Activated T-helper 1 cell treated with anti-CD3 and anti-CD28 coated beads, Interleukin-12 subunit alpha, Interleukin-12 subunit beta, Interleukin-2, Interleukin-4 antibody, amounts not matched to agents 30 ng/mL and 10 ng/mL and 1 ng/mL, durations not matched to agents 14 hours and 24 hours and 36 hours (primary cell): Measurements from ENCODE around the gene SDHD. TPM values are rescaled to one million over a fixed set of nuclear protein-coding genes. Genes with fewer than 3 reads are reported as not detected.
"Not testable (repeated sequence)": the region's sequence is repeated elsewhere in the genome, so short reads cannot be mapped to it uniquely, and the experiment has no call there.

Experiments used
- DNase-seq: peaks from one replicate; pipeline ENCODE4 v3.0.0; 2021; ENCODE audit warnings: low spot score
- H3K27ac Mint-ChIP-seq: one replicate; pipeline ENCODE4 v1.8.0; 2021; ENCODE audit warnings: mild to moderate bottlenecking, mixed read lengths
- H3K27me3 Mint-ChIP-seq: one replicate; pipeline ENCODE4 v1.8.0; 2022; ENCODE audit warnings: mild to moderate bottlenecking, moderate library complexity, mixed read lengths; ENCODE audit not compliant: insufficient read depth
- H3K36me3 Mint-ChIP-seq: one replicate; pipeline ENCODE4 v1.8.0; 2021; ENCODE audit warnings: low read depth, mixed read lengths
- H3K4me1 Mint-ChIP-seq: one replicate; pipeline ENCODE4 v1.8.0; 2021; ENCODE audit warnings: low read depth, mixed read lengths
- H3K4me3 Mint-ChIP-seq: one replicate; pipeline ENCODE4 v1.8.0; 2021; ENCODE audit warnings: mild to moderate bottlenecking, moderate library complexity, mixed read lengths
- H3K9me3 Mint-ChIP-seq: one replicate; pipeline ENCODE4 v1.8.0; 2021; ENCODE audit warnings: mixed read lengths
- intact Hi-C: fragments of 100-400 bp; cut with micrococcal nuclease; formaldehyde crosslinking; loops from one replicate; pipeline ENCODE4 v1.15.1; 2024
- total RNA-seq: library from RNA; stranded (reverse); gene quantifications from 2 replicates; pipeline ENCODE4 v1.2.3, GENCODE V29; 2022

Gene SDHD
- total RNA-seq = 95.4 and 98.0 TPM in 2 replicates

- Mint-ChIP-seq H3K4me1 (peaks cover 66% of the 10 kb centered on the region), H3K9me3 (no peaks in the 10 kb centered on the region), H3K36me3 (peaks cover 76% of the 10 kb centered on the region), H3K27ac (peak within 1 kb of the TSS; percentile 96), H3K27me3 (no peaks in the 10 kb centered on the region), H3K4me3 (peak within 1 kb of the TSS; percentile 99)
- intact Hi-C loops = loop anchor here (1.0 to 5.0 kb wide), 11 partner anchors 12 to 1228 kb away; partner anchors contain the start of genes ALG9, CFAP68, DLAT and FDXACB1
- DNase-seq = peak; percentile 96
Measured at GRCh38 chr11:112086422-112087191, at the start of gene SDHD, which contains the start of gene TIMM8B. TSS of gene SDHD (plus strand) at chr11:112086873. CDS start at chr11:112086908, 35 bp downstream. TSS of gene TIMM8B (minus strand) at chr11:112086756. CDS start at chr11:112086723, 33 bp downstream.

- Mint-ChIP-seq H3K4me1 (peaks cover 10% of the 10 kb centered on the region), H3K9me3 (no peaks in the 10 kb centered on the region), H3K27me3 (no peaks in the 10 kb centered on the region), H3K36me3 (peaks cover 44% of the 10 kb centered on the region), H3K4me3 (no peak overlapping the region), H3K27ac (no peak overlapping the region)
- intact Hi-C loops = no loop called here
- no peak for DNase-seq
Measured at GRCh38 chr11:112037527-112037926, 49.1 kb upstream of the SDHD start.

- Mint-ChIP-seq H3K4me3 (no peak overlapping the region), H3K27ac (no peak overlapping the region), H3K27me3 (no peaks in the 10 kb centered on the region), H3K4me1 (peaks cover 14% of the 10 kb centered on the region), H3K36me3 (peaks cover 57% of the 10 kb centered on the region), H3K9me3 (no peaks in the 10 kb centered on the region)
- no peak for DNase-seq
- intact Hi-C loops = no loop called here
Measured at GRCh38 chr11:112042161-112042960, 44.3 kb upstream of the SDHD start.

- no peaks in the 10 kb centered on the region for H3K9me3 Mint-ChIP-seq
- peaks cover 55% of the 10 kb centered on the region for H3K36me3 Mint-ChIP-seq
- H3K27me3 Mint-ChIP-seq = no peaks in the 10 kb centered on the region
- no peak for DNase-seq
- H3K27ac Mint-ChIP-seq = no peak overlapping the region
- intact Hi-C loops = no loop called here
- no peak overlapping the region for H3K4me3 Mint-ChIP-seq
- peaks cover 14% of the 10 kb centered on the region for H3K4me1 Mint-ChIP-seq
Measured at GRCh38 chr11:112042961-112043304, 43.7 kb upstream of the SDHD start.

GRCh38 chr11:112044961-112045360 is 41.7 kb upstream of the SDHD start:
- Mint-ChIP-seq H3K4me1 (peaks cover 18% of the 10 kb centered on the region), H3K27ac (no peak overlapping the region), H3K9me3 (no peaks in the 10 kb centered on the region), H3K36me3 (peaks cover 53% of the 10 kb centered on the region), H3K4me3 (no peak overlapping the region), H3K27me3 (no peaks in the 10 kb centered on the region)
- no peak for DNase-seq
- intact Hi-C loops = no loop called here

- peaks cover 57% of the 10 kb centered on the region for H3K36me3 Mint-ChIP-seq
- H3K27ac Mint-ChIP-seq, DNase-seq, H3K4me3 Mint-ChIP-seq, H3K9me3 Mint-ChIP-seq, intact Hi-C loops, H3K27me3 Mint-ChIP-seq: not testable (repeated sequence)
- peaks cover 21% of the 10 kb centered on the region for H3K4me1 Mint-ChIP-seq
Measured at GRCh38 chr11:112046647-112047046, 40.0 kb upstream of the SDHD start.

- H3K27ac Mint-ChIP-seq, intact Hi-C loops: not testable (repeated sequence)
Measured at GRCh38 chr11:112048256-112048655, 38.4 kb upstream of the SDHD start.

GRCh38 chr11:112049777-112050176 is 36.9 kb upstream of the SDHD start:
- H3K4me3 Mint-ChIP-seq = no peak overlapping the region
- H3K36me3 Mint-ChIP-seq = peaks cover 60% of the 10 kb centered on the region
- H3K4me1 Mint-ChIP-seq = peaks cover 12% of the 10 kb centered on the region
- no peak for DNase-seq
- no peak overlapping the region for H3K27ac Mint-ChIP-seq
- no peaks in the 10 kb centered on the region for H3K9me3 Mint-ChIP-seq
- no peaks in the 10 kb centered on the region for H3K27me3 Mint-ChIP-seq
- intact Hi-C loops = no loop called here

More at GRCh38 chr11:112048256-112048655, 38.4 kb upstream of the SDHD start:
- H3K27me3 Mint-ChIP-seq, DNase-seq, H3K9me3 Mint-ChIP-seq, H3K4me3 Mint-ChIP-seq: not testable (repeated sequence)
- peaks cover 12% of the 10 kb centered on the region for H3K4me1 Mint-ChIP-seq
- H3K36me3 Mint-ChIP-seq = peaks cover 60% of the 10 kb centered on the region

GRCh38 chr11:112050721-112051120 is 36.0 kb upstream of the SDHD start:
- Mint-ChIP-seq H3K27me3 (no peaks in the 10 kb centered on the region), H3K9me3 (no peaks in the 10 kb centered on the region), H3K4me1 (peaks cover 12% of the 10 kb centered on the region), H3K27ac (no peak overlapping the region), H3K36me3 (peaks cover 62% of the 10 kb centered on the region), H3K4me3 (no peak overlapping the region)
- no peak for DNase-seq
- intact Hi-C loops = no loop called here

- Mint-ChIP-seq H3K36me3 (peaks cover 59% of the 10 kb centered on the region), H3K4me3 (no peak overlapping the region), H3K9me3 (no peaks in the 10 kb centered on the region), H3K4me1 (peaks cover 13% of the 10 kb centered on the region), H3K27me3 (no peaks in the 10 kb centered on the region), H3K27ac (no peak overlapping the region)
- intact Hi-C loops = no loop called here
- DNase-seq = no peak
Measured at GRCh38 chr11:112051768-112052167, 34.9 kb upstream of the SDHD start.

- Mint-ChIP-seq H3K4me3 (peak overlapping the region; percentile 9), H3K4me1 (peaks cover 13% of the 10 kb centered on the region), H3K27ac (peak overlapping the region; percentile 74), H3K27me3 (no peaks in the 10 kb centered on the region), H3K36me3 (peaks cover 42% of the 10 kb centered on the region), H3K9me3 (no peaks in the 10 kb centered on the region)
- intact Hi-C loops = loop anchor here (1.0 kb wide), 1 partner anchor 25 kb away; no protein-coding TSS in a partner anchor
- DNase-seq = no peak
Measured at GRCh38 chr11:112057170-112057569, 29.5 kb upstream of the SDHD start.

GRCh38 chr11:112058103-112058502 is 28.6 kb upstream of the SDHD start:
- no peaks in the 10 kb centered on the region for H3K9me3 Mint-ChIP-seq
- H3K27me3 Mint-ChIP-seq = no peaks in the 10 kb centered on the region
- intact Hi-C loops = no loop called here
- peaks cover 42% of the 10 kb centered on the region for H3K36me3 Mint-ChIP-seq
- no peak overlapping the region for H3K4me3 Mint-ChIP-seq
- peaks cover 13% of the 10 kb centered on the region for H3K4me1 Mint-ChIP-seq
- H3K27ac Mint-ChIP-seq = no peak overlapping the region
- no peak for DNase-seq

- H3K27ac Mint-ChIP-seq = no peak overlapping the region
- intact Hi-C loops = no loop called here
- no peaks in the 10 kb centered on the region for H3K9me3 Mint-ChIP-seq
- H3K4me1 Mint-ChIP-seq = peaks cover 1% of the 10 kb centered on the region
- no peak overlapping the region for H3K4me3 Mint-ChIP-seq
- no peak for DNase-seq
- peaks cover 18% of the 10 kb centered on the region for H3K36me3 Mint-ChIP-seq
- H3K27me3 Mint-ChIP-seq = no peaks in the 10 kb centered on the region
Measured at GRCh38 chr11:112062923-112063322, 23.8 kb upstream of the SDHD start.
